ENCODE results near the gene PRKCZ. TPM values are rescaled to one million over a fixed set of nuclear protein-coding genes. Genes with fewer than 3 reads are reported as not detected.
"Not testable (repeated sequence)": the region's sequence is repeated elsewhere in the genome, so short reads cannot be mapped to it uniquely, and the experiment has no call there.

PRKCZ gene
- polyA plus RNA-seq, 6 donors from 2014 or later = 5.7 to 12.4 (median 9.3) TPM

DNA sequence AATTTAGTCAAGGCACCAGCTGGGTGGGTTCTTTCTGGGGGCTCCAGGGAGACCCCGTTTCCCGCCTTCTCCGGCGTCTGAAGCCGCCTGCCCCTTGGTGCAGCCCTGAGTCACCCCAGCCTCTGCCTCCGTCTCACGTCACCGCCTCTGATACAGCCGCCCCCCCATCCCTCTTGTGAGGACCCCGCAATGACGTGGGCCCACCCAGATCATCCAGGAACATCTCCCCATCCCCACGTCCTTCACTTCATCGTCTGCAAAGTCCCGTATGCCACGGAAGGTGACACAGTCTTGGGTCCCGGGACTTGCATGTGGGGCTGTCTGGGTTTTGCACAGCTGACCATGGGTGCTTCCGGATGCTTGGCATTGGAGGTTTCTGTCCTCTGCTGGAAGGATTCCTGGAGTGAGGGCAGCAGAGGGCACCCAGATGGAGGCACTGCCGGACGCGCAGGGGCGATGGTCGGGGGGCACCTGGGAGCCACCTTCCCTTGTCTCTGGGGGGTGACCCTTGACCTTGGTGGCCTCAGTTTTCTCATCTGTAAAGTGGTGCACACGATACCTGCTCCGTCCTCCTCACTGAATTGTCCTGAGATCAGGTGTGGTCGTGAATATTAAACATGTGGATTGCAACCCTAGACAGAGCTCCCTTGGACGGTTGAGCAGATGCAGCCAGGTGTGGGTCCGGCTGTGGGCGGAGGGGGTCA lies 58.8 kb downstream of the PRKCZ start:
- H3K9me3 Mint-ChIP-seq = no peaks in the 10 kb centered on the region
- no peak for ATAC-seq (ENCODE audit: low read depth in 2 of 2)
- H3K4me1 Mint-ChIP-seq = peaks cover 10 to 24% (median 20%) of the 10 kb centered on the region in 3 donors
- H3K36me3 Mint-ChIP-seq = no peaks in the 10 kb centered on the region
- H3K27me3 Mint-ChIP-seq = no peaks in the 10 kb centered on the region
- DNase-seq = no peak
- H3K4me3 Mint-ChIP-seq = no peak overlapping the region
- H3K27ac Mint-ChIP-seq = no peak overlapping the region

- H3K4me1 Mint-ChIP-seq = peaks cover 11 to 24% (median 20%) of the 10 kb centered on the region in 3 donors
- H3K9me3 Mint-ChIP-seq = no peaks in the 10 kb centered on the region
- no peaks in the 10 kb centered on the region for H3K36me3 Mint-ChIP-seq
- H3K27me3 Mint-ChIP-seq = no peaks in the 10 kb centered on the region
- ATAC-seq (ENCODE audit: low read depth in 2 of 2) = no peak
- DNase-seq = no peak
- peak overlapping the region in 1 of 6 donors; percentile 59 for H3K27ac Mint-ChIP-seq
- no peak overlapping the region for H3K4me3 Mint-ChIP-seq
These were observed 59.4 kb downstream of the PRKCZ start for GRCh38 chr1:2109581-2110021.

DNA sequence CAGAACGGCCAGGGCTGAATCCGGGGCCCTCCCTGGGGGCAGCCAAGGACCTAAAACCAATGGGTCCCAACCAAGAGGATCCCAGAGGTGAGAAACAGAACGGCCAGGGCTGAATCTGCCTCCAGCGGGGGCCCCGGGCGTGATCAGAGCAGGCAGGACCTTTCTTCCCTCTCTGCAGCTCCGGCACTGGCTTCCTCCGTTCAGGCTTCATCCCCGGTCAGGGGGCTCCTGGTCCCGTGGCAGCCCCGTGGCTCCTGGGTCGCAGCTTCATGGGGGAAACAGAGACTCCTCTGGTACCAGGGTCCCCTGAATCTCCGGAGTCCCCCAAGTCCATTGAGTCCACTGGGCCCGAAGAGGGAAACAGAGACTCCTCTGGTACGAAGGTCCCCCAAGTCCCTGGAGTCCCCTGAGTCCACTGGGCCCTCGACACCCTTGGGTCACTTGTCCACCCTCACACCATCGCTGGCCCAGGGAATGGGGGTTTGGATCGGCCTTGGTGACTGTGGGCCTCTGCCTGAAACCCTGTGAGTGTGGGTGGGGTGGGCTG lies 60.1 kb downstream of the PRKCZ start:
- Mint-ChIP-seq H3K4me3 (no peak overlapping the region), H3K9me3 (no peaks in the 10 kb centered on the region), H3K27ac (no peak overlapping the region), H3K4me1 (peaks cover 11 to 24% (median 20%) of the 10 kb centered on the region in 3 donors), H3K27me3 (no peaks in the 10 kb centered on the region), H3K36me3 (no peaks in the 10 kb centered on the region)
- ATAC-seq (ENCODE audit: low read depth in 2 of 2) (no peak), DNase-seq (no peak)

- Mint-ChIP-seq H3K4me3 (peak overlapping the region in 2 of 8 donors; percentile 6 to 49), H3K9me3 (no peaks in the 10 kb centered on the region), H3K27ac (peak overlapping the region in 5 of 6 donors; percentile 20 to 88 (median 71)), H3K36me3 (peaks cover 0 to 2% of the 10 kb centered on the region in 2 donors), H3K27me3 (no peaks in the 10 kb centered on the region), H3K4me1 (peaks cover 11 to 27% (median 22%) of the 10 kb centered on the region in 3 donors)
- DNase-seq = no peak
- ATAC-seq (ENCODE audit: low read depth in 2 of 2) = no peak
These were observed 60.8 kb downstream of the PRKCZ start for GRCh38 chr1:2110738-2111673.

DNA sequence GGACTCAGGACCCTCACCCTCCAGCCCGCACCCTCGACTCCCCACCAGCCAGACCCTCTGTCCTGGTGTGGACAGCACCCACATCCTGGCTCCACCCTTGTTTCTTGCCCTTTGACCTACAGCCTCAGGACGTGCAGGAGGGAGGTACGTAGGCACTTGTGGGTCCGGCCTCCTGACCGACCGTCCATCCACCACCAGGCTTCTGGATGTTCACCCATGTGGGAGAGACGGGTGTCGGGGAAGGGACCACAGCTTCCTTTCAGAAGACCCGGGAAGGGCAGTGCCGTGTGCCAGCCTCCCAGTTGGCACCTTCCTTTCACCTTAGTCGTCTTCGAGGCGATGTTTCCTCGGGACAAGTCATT lies 61.4 kb downstream of the PRKCZ start:
- Mint-ChIP-seq H3K27me3 (no peaks in the 10 kb centered on the region), H3K4me1 (peaks cover 11 to 33% (median 27%) of the 10 kb centered on the region in 3 donors), H3K9me3 (no peaks in the 10 kb centered on the region), H3K36me3 (peaks cover 0 to 4% of the 10 kb centered on the region in 2 donors), H3K4me3 (peak overlapping the region in 4 of 8 donors; percentile 6 to 89 (median 74)), H3K27ac (peak overlapping the region in 2 of 6 donors; percentile 77 to 83)
- ATAC-seq (ENCODE audit: low read depth in 2 of 2) = no peak
- DNase-seq = no peak

- H3K27me3 Mint-ChIP-seq = no peaks in the 10 kb centered on the region
- peaks cover 0 to 4% of the 10 kb centered on the region in 2 donors for H3K36me3 Mint-ChIP-seq
- peak overlapping the region; percentile 32 to 90 (median 70) for H3K27ac Mint-ChIP-seq
- DNase-seq = peak; percentile 34
- peaks cover 0 to under 1% (median 0%) of the 10 kb centered on the region in 7 donors for H3K9me3 Mint-ChIP-seq
- peak; percentile 90 to 91 for ATAC-seq (ENCODE audit: low read depth in 2 of 2)
- H3K4me1 Mint-ChIP-seq = peaks cover 11 to 36% (median 33%) of the 10 kb centered on the region in 3 donors
- H3K4me3 Mint-ChIP-seq = peak overlapping the region; percentile 2 to 89 (median 70)
These were observed 62.1 kb downstream of the PRKCZ start for GRCh38 chr1:2112280-2112701.

- H3K9me3 Mint-ChIP-seq = peaks cover 0 to 9% (median 4%) of the 10 kb centered on the region in 7 donors
- peak overlapping the region in 3 of 8 donors; percentile 5 to 43 (median 26) for H3K4me3 Mint-ChIP-seq
- no peak for DNase-seq
These were observed 63.5 kb downstream of the PRKCZ start for GRCh38 chr1:2113620-2114135.

GRCh38 chr1:2114635-2115007 lies 64.4 kb downstream of the PRKCZ start:
- Mint-ChIP-seq H3K9me3 (peaks cover 0 to 19% (median 9%) of the 10 kb centered on the region in 7 donors), H3K27ac (peak overlapping the region in 1 of 6 donors; percentile 80)

More at GRCh38 chr1:2113620-2114135, 63.5 kb downstream of the PRKCZ start:
- Mint-ChIP-seq H3K27me3 (no peaks in the 10 kb centered on the region), H3K4me1 (peaks cover 14 to 48% (median 45%) of the 10 kb centered on the region in 3 donors), H3K27ac (peak overlapping the region in 1 of 6 donors; percentile 82), H3K36me3 (peaks cover 0 to 10% of the 10 kb centered on the region in 2 donors)
- ATAC-seq (ENCODE audit: low read depth in 2 of 2) = no peak

GRCh38 chr1:2115008-2115641 lies 64.9 kb downstream of the PRKCZ start:
- peak overlapping the region in 1 of 8 donors; percentile 12 for H3K4me3 Mint-ChIP-seq
- H3K36me3 Mint-ChIP-seq = peaks cover 7 to 11% of the 10 kb centered on the region in 2 donors
- H3K27me3 Mint-ChIP-seq = no peaks in the 10 kb centered on the region
- H3K4me1 Mint-ChIP-seq = peaks cover 21 to 59% (median 57%) of the 10 kb centered on the region in 3 donors
- peak overlapping the region in 1 of 6 donors; percentile 80 for H3K27ac Mint-ChIP-seq
- no peak for ATAC-seq (ENCODE audit: low read depth in 2 of 2)
- no peak for DNase-seq
- H3K9me3 Mint-ChIP-seq = peaks cover 0 to 23% (median 12%) of the 10 kb centered on the region in 7 donors

More at GRCh38 chr1:2114635-2115007, 64.4 kb downstream of the PRKCZ start:
- Mint-ChIP-seq H3K4me1 (peaks cover 21 to 54% (median 53%) of the 10 kb centered on the region in 3 donors), H3K36me3 (peaks cover 5 to 11% of the 10 kb centered on the region in 2 donors)
- H3K27me3 Mint-ChIP-seq; ATAC-seq (ENCODE audit: low read depth in 2 of 2); DNase-seq; H3K4me3 Mint-ChIP-seq: not testable (repeated sequence)

- no peak for ATAC-seq (ENCODE audit: low read depth in 2 of 2)
- H3K36me3 Mint-ChIP-seq = peaks cover 7 to 11% of the 10 kb centered on the region in 2 donors
- H3K9me3 Mint-ChIP-seq = peaks cover 0 to 23% (median 14%) of the 10 kb centered on the region in 7 donors
- DNase-seq = no peak
- peak overlapping the region in 2 of 6 donors; percentile 33 to 34 for H3K27ac Mint-ChIP-seq
- no peaks in the 10 kb centered on the region for H3K27me3 Mint-ChIP-seq
- H3K4me3 Mint-ChIP-seq = peak overlapping the region in 1 of 8 donors; percentile 83
- H3K4me1 Mint-ChIP-seq = peaks cover 25 to 63% (median 63%) of the 10 kb centered on the region in 3 donors
These were observed 65.6 kb downstream of the PRKCZ start for GRCh38 chr1:2115702-2116341.

DNA sequence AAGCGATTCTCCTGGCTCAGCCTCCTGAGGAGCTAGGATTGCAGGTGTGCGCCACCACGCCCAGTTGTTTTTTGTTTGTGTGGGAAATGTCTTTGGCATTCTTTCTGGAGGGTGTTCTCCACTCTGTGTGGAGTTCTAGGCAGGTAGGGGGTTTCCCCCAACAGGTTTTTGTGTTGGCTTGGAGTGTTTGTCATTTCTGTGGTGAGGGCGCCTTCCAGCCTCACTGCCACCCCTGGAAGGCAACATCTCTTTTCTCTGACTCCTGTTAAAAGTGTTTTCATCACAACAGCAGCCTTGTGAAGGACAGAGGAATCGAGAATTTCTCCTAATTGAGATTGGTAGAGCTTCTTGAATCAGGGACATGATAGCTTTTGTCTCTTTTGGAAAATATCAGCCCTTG lies 69.7 kb downstream of the PRKCZ start:
- DNase-seq = no peak

More for the DNA sequence above, 69.7 kb downstream of the PRKCZ start:
- peak overlapping the region in 3 of 8 donors; percentile 34 to 56 (median 44) for H3K4me3 Mint-ChIP-seq
- no peaks in the 10 kb centered on the region for H3K27me3 Mint-ChIP-seq
- peaks cover 0 to 23% (median 15%) of the 10 kb centered on the region in 7 donors for H3K9me3 Mint-ChIP-seq
- ATAC-seq (ENCODE audit: low read depth in 2 of 2) = no peak
- H3K36me3 Mint-ChIP-seq = peaks cover 7 to 11% of the 10 kb centered on the region in 2 donors
- H3K27ac Mint-ChIP-seq = peak overlapping the region in 2 of 6 donors; percentile 66 to 87
- peaks cover 26 to 50% (median 49%) of the 10 kb centered on the region in 3 donors for H3K4me1 Mint-ChIP-seq
